ENCODE results near the gene LRP4. TPM values are rescaled to one million over a fixed set of nuclear protein-coding genes. Genes with fewer than 3 reads are reported as not detected.

Gene LRP4
- total and polyA plus RNA-seq, 2 of the 13 experiments (the other 11 are each of a cell fraction or from before 2014, with no cell fraction given) = 4.7 to 13.3 TPM

DNA sequence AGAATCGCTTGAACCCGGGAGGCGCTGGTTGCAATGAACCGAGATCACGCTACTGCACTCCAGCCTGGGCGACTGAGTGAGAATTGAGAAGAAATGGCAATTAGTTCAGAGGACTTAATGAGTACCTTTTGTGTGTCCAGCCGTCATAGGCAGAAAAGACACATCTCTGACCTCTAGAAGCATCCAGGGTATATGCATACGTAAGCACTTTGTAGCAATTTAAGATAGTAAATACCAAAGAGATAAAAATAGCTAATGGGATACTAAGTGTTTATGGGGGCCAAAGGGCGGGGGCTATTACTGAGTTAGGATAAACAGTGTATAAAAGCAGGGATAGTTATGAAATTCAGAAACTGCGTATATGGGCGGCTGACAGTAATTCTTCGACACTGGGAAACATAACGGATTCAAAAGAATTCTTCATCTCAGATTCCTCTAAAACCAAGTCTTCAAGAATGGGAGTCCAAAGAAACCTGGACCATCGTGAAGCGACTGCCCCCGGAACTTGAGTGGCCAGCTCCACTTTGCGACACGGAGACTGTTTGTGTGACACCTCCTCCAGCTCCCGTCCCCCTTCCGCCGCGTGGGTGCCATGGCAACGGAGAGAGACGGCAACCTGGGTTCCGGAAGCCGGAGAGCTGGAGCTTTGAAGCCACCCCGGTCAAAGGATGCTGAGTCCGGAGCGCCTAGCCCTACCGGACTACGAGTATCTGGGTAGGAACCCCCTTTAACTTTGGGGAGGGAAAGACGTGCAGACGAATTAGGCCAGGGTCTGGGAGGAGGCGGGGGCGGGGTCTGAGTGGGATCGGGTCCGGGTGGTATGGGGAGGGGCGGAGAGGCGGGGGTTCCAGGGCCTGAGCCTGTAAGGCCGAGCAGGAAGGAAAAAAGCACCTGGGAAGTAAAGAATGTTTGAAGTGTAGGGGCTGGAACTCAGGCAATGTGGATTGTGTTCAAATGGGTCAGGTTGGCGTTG is 18.1 kb upstream of the LRP4 start, which contains the start of gene CSTPP1 (continued):
- TF ChIP-seq, protein P1, sequence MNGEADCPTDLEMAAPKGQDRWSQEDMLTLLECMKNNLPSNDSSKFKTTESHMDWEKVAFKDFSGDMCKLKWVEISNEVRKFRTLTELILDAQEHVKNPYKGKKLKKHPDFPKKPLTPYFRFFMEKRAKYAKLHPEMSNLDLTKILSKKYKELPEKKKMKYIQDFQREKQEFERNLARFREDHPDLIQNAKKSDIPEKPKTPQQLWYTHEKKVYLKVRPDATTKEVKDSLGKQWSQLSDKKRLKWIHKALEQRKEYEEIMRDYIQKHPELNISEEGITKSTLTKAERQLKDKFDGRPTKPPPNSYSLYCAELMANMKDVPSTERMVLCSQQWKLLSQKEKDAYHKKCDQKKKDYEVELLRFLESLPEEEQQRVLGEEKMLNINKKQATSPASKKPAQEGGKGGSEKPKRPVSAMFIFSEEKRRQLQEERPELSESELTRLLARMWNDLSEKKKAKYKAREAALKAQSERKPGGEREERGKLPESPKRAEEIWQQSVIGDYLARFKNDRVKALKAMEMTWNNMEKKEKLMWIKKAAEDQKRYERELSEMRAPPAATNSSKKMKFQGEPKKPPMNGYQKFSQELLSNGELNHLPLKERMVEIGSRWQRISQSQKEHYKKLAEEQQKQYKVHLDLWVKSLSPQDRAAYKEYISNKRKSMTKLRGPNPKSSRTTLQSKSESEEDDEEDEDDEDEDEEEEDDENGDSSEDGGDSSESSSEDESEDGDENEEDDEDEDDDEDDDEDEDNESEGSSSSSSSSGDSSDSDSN (CRISPR knock-in tag; IDR thresholded peaks at IDR 0.05) = 0 out of 2 replicates have a peak, but pooled peaks have one; percentile 21
- TF ChIP-seq, protein P2, sequence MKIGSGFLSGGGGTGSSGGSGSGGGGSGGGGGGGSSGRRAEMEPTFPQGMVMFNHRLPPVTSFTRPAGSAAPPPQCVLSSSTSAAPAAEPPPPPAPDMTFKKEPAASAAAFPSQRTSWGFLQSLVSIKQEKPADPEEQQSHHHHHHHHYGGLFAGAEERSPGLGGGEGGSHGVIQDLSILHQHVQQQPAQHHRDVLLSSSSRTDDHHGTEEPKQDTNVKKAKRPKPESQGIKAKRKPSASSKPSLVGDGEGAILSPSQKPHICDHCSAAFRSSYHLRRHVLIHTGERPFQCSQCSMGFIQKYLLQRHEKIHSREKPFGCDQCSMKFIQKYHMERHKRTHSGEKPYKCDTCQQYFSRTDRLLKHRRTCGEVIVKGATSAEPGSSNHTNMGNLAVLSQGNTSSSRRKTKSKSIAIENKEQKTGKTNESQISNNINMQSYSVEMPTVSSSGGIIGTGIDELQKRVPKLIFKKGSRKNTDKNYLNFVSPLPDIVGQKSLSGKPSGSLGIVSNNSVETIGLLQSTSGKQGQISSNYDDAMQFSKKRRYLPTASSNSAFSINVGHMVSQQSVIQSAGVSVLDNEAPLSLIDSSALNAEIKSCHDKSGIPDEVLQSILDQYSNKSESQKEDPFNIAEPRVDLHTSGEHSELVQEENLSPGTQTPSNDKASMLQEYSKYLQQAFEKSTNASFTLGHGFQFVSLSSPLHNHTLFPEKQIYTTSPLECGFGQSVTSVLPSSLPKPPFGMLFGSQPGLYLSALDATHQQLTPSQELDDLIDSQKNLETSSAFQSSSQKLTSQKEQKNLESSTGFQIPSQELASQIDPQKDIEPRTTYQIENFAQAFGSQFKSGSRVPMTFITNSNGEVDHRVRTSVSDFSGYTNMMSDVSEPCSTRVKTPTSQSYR (CRISPR knock-in tag; IDR thresholded peaks at IDR 0.05; ENCODE audit: borderline replicate concordance) = peak; percentile 44; the same call in 1 of the 2 replicates
- TF ChIP-seq, protein P3, sequence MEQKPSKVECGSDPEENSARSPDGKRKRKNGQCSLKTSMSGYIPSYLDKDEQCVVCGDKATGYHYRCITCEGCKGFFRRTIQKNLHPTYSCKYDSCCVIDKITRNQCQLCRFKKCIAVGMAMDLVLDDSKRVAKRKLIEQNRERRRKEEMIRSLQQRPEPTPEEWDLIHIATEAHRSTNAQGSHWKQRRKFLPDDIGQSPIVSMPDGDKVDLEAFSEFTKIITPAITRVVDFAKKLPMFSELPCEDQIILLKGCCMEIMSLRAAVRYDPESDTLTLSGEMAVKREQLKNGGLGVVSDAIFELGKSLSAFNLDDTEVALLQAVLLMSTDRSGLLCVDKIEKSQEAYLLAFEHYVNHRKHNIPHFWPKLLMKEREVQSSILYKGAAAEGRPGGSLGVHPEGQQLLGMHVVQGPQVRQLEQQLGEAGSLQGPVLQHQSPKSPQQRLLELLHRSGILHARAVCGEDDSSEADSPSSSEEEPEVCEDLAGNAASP (CRISPR knock-in tag; IDR thresholded peaks at IDR 0.05; ENCODE audit: borderline replicate concordance) = peak; percentile 23; the same call in 1 of the 2 replicates
- TF ChIP-seq HDAC1 (CRISPR knock-in tag; IDR thresholded peaks at IDR 0.05) (peak; percentile 86), U2AF2 (IDR thresholded peaks at IDR 0.05; ENCODE audit: low read depth, low read length) (peak; percentile 97), ZNF460 (CRISPR knock-in tag; IDR thresholded peaks at IDR 0.05; ENCODE audit: borderline replicate concordance) (no peak), KAT7 (CRISPR knock-in tag; IDR thresholded peaks at IDR 0.05; ENCODE audit: borderline replicate concordance) (peak; percentile 61; the same call in 1 of the 2 replicates), ARHGAP35 (CRISPR knock-in tag; IDR thresholded peaks at IDR 0.05; ENCODE audit: borderline replicate concordance) (no peak), ATM (IDR thresholded peaks at IDR 0.05; ENCODE audit: borderline replicate concordance) (no peak), ZNF615 (CRISPR knock-in tag; IDR thresholded peaks at IDR 0.05; ENCODE audit: borderline replicate concordance) (no peak), HOXA7 (CRISPR knock-in tag; IDR thresholded peaks at IDR 0.05) (no peak), ZNF773 (CRISPR knock-in tag; IDR thresholded peaks at IDR 0.05; ENCODE audit: borderline replicate concordance) (no peak), ZNF207 (IDR thresholded peaks at IDR 0.05; ENCODE audit: borderline replicate concordance) (no peak), ZNF672 (CRISPR knock-in tag; IDR thresholded peaks at IDR 0.05) (no peak), CREB1 (IDR thresholded peaks at IDR 0.05) (no peak), CREB1 (CRISPR knock-in tag; IDR thresholded peaks at IDR 0.05) (0 out of 2 replicates have a peak, but pooled peaks have one; percentile 15)
- TF ChIP-seq, protein P4, sequence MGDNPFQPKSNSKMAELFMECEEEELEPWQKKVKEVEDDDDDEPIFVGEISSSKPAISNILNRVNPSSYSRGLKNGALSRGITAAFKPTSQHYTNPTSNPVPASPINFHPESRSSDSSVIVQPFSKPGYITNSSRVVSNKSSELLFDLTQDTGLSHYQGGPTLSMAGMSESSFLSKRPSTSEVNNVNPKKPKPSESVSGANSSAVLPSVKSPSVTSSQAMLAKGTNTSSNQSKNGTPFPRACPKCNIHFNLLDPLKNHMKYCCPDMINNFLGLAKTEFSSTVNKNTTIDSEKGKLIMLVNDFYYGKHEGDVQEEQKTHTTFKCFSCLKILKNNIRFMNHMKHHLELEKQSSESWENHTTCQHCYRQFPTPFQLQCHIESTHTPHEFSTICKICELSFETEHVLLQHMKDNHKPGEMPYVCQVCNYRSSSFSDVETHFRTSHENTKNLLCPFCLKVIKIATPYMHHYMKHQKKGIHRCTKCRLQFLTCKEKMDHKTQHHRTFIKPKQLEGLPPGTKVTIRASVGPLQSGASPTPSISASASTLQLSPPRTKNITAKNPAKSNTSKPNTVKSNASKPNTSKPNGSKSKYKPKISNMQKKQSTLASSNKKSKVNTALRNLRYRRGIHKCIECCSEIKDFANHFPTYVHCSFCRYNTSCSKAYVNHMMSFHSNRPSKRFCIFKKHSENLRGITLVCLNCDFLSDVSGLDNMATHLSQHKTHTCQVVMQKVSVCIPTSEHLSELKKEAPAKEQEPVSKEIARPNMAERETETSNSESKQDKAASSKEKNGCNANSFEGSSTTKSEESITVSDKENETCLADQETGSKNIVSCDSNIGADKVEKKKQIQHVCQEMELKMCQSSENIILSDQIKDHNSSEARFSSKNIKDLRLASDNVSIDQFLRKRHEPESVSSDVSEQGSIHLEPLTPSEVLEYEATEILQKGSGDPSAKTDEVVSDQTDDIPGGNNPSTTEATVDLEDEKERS (CRISPR knock-in tag; IDR thresholded peaks at IDR 0.05) = no peak

All from HepG2 (cell line).